H1 (cell line): ENCODE measurements around the gene PDE4DIP. TPM values are rescaled to one million over a fixed set of nuclear protein-coding genes. Genes with fewer than 3 reads are reported as not detected.
A peak's percentile ranks its signal among the peaks of the same experiment; 100 is the strongest.
"Not testable (repeated sequence)": the region's sequence is repeated elsewhere in the genome, so short reads cannot be mapped to it uniquely, and the experiment has no call there.

Source experiments
- CTCF ChIA-PET: fragments of 300-600 bp; sonication (Branson Sonifier 250); formaldehyde crosslinking; loops from one replicate; lab custom pipeline; 2021; ENCODE audit not compliant: partially characterized antibody; lab: Charles Lee
- POLR2A ChIA-PET: fragments of 300-600 bp; sonication (Branson Sonifier 250); formaldehyde crosslinking; loops from one replicate; lab custom pipeline; 2021; ENCODE audit warnings: inconsistent platforms; ENCODE audit not compliant: partially characterized antibody; lab: Charles Lee
- DNase-seq, 2 experiments: peaks; one replicate each; pipeline versions ENCODE4 v3.0.0 to v3.0.0-alpha.2; 2010 to 2022; ENCODE audit warnings: low spot score in 2 of 2, low read depth in 1 of 2, mixed read lengths in 1 of 2
- FAIRE-seq: peaks from 2 replicates; lab custom pipeline; 2011; peaks lifted over from hg19 to GRCh38; lab: Jason Lieb, UNC
- H2AFZ ChIP-seq: 2 replicates; pipeline ENCODE4 v1.8.1; 2012; ENCODE audit warnings: low read length, inconsistent platforms
- H2AK5ac ChIP-seq: 2 replicates; pipeline ENCODE4 v1.6.1; 2013; ENCODE audit warnings: low read depth, low read length
- H2BK120ac ChIP-seq: replicated peaks from 2 replicates; pipeline ENCODE3; 2013; ENCODE audit warnings: low read depth, low read length, inconsistent platforms
- H2BK12ac ChIP-seq: 2 replicates; pipeline ENCODE4 v1.6.1; 2013; ENCODE audit warnings: low read depth, low read length
- H2BK15ac ChIP-seq: 2 replicates; pipeline ENCODE4 v1.6.1; 2013; ENCODE audit warnings: low read length
- H2BK20ac ChIP-seq: 2 replicates; pipeline ENCODE4 v1.6.1; 2013; ENCODE audit warnings: low read length
- H2BK5ac ChIP-seq: 2 replicates; pipeline ENCODE4 v1.6.1; 2013; ENCODE audit warnings: low read depth, low read length
- H3K14ac ChIP-seq: 2 replicates; pipeline ENCODE4 v1.6.1; 2013; ENCODE audit warnings: inconsistent platforms; ENCODE audit not compliant: insufficient read length
- H3K18ac ChIP-seq: 2 replicates; pipeline ENCODE4 v1.6.1; 2013; ENCODE audit warnings: low read length; ENCODE audit errors: extremely low read depth
- H3K23ac ChIP-seq: 2 replicates; pipeline ENCODE4 v1.6.1; 2013; ENCODE audit warnings: inconsistent platforms; ENCODE audit not compliant: insufficient read length
- H3K23me2 ChIP-seq: 2 replicates; pipeline ENCODE4 v1.6.1; 2013; ENCODE audit warnings: low read depth, low read length
- H3K27ac ChIP-seq: 2 replicates; pipeline ENCODE4 v1.6.1; 2011; ENCODE audit warnings: low read depth, low read length, inconsistent platforms
- H3K27me3 ChIP-seq, 4 experiments: replicated peaks in 1 of 4; 1 replicate in 1 of 4; 2 replicates in 3 of 4; pipeline versions ENCODE4 v1.6.1 to v1.8.1; 2011 to 2013; ENCODE audit warnings: low read length in 3 of 4, mild to moderate bottlenecking in 3 of 4, inconsistent platforms in 2 of 4, mixed read lengths in 2 of 4, moderate library complexity in 1 of 4; ENCODE audit not compliant: control insufficient read depth in 3 of 4, insufficient read depth in 3 of 4; ENCODE audit errors: extremely low read depth in 1 of 4
- H3K36me3 ChIP-seq, 4 experiments: 2 replicates each; pipeline versions ENCODE4 v1.6.1 to v1.8.1; 2011 to 2013; ENCODE audit warnings: mild to moderate bottlenecking in 4 of 4, low read length in 3 of 4, moderate library complexity in 2 of 4, control low read depth in 1 of 4, inconsistent platforms in 1 of 4; ENCODE audit not compliant: insufficient read depth in 4 of 4, control insufficient read depth in 2 of 4
- H3K4ac ChIP-seq: replicated peaks from 2 replicates; pipeline ENCODE3; 2013; ENCODE audit warnings: low read length, low read depth, mixed read lengths, inconsistent platforms; ENCODE audit not compliant: insufficient read length
- H3K4me1 ChIP-seq, 4 experiments: replicated peaks in 1 of 4; 1 replicate in 1 of 4; 2 replicates in 3 of 4; pipeline versions ENCODE4 v1.6.1 to v1.8.1; 2011 to 2013; ENCODE audit warnings: low read length in 3 of 4, inconsistent platforms in 2 of 4, mixed read lengths in 1 of 4; ENCODE audit not compliant: insufficient read depth in 4 of 4, control insufficient read depth in 3 of 4
- H3K4me2 ChIP-seq, 2 experiments: 2 replicates each; pipeline versions ENCODE4 v1.6.1 to v1.8.1; 2011 to 2013; ENCODE audit warnings: low read depth in 2 of 2, low read length in 2 of 2, control low read depth in 1 of 2, inconsistent platforms in 1 of 2, mild to moderate bottlenecking in 1 of 2; ENCODE audit not compliant: insufficient read depth in 1 of 2
- H3K4me3 ChIP-seq, 4 experiments: fragments of 200-600, 300-600 bp in 1 of 4; sonication (generic), shearing (Covaris generic), sonication (Bioruptor Twin) in 1 of 4; 2 replicates each; pipeline versions ENCODE4 v1.5.1 to v1.8.1; 2011 to 2016; ENCODE audit warnings: low read length in 4 of 4, low read depth in 3 of 4, control low read depth in 2 of 4, inconsistent platforms in 2 of 4, mild to moderate bottlenecking in 2 of 4, mixed read lengths in 1 of 4, moderate library complexity in 1 of 4; ENCODE audit not compliant: insufficient read depth in 2 of 4; ENCODE audit errors: extremely low read depth in 1 of 4
- H3K56ac ChIP-seq: replicated peaks from 2 replicates; pipeline ENCODE3; 2013; ENCODE audit warnings: low read depth, mild to moderate bottlenecking, mixed read lengths, low read length, inconsistent platforms; ENCODE audit not compliant: insufficient read length
- H3K79me1 ChIP-seq: 2 replicates; pipeline ENCODE4 v1.6.1; 2013; ENCODE audit warnings: low read depth, low read length, control low read depth
- H3K79me2 ChIP-seq, 2 experiments: 2 replicates each; pipeline versions ENCODE4 v1.6.1 to v1.8.1; 2012 to 2013; ENCODE audit warnings: low read length in 2 of 2, mild to moderate bottlenecking in 2 of 2, inconsistent platforms in 1 of 2; ENCODE audit not compliant: insufficient read depth in 2 of 2, control insufficient read depth in 1 of 2
- H3K9ac ChIP-seq, 4 experiments: replicated peaks in 1 of 4; 1 replicate in 1 of 4; 2 replicates in 3 of 4; pipeline versions ENCODE4 v1.6.1 to v1.8.1; 2011 to 2013; ENCODE audit warnings: low read depth in 3 of 4, low read length in 3 of 4, control low read depth in 2 of 4, mild to moderate bottlenecking in 2 of 4, moderate library complexity in 2 of 4, inconsistent platforms in 1 of 4; ENCODE audit errors: extremely low read depth in 1 of 4
- H3K9me3 ChIP-seq, 2 experiments: 2 replicates each; pipeline versions ENCODE4 v1.6.1 to v1.8.1; 2012 to 2013; ENCODE audit warnings: mild to moderate bottlenecking in 2 of 2, moderate library complexity in 2 of 2, control low read depth in 1 of 2, inconsistent platforms in 1 of 2, low read depth in 1 of 2, low read length in 1 of 2, mixed read lengths in 1 of 2; ENCODE audit not compliant: insufficient read depth in 2 of 2
- H4K20me1 ChIP-seq, 2 experiments: replicated peaks in 1 of 2; 2 replicates each; pipeline versions ENCODE3 to v1.8.1; 2011 to 2013; ENCODE audit warnings: inconsistent platforms in 2 of 2, low read length in 2 of 2, mild to moderate bottlenecking in 1 of 2; ENCODE audit not compliant: insufficient read depth in 2 of 2, control insufficient read depth in 1 of 2
- H4K5ac ChIP-seq: 2 replicates; pipeline ENCODE4 v1.6.1; 2013; ENCODE audit warnings: low read length, low read depth, mixed read lengths, inconsistent platforms; ENCODE audit not compliant: insufficient read length
- H4K8ac ChIP-seq: 2 replicates; pipeline ENCODE4 v1.8.0; 2013; ENCODE audit warnings: mild to moderate bottlenecking, moderate library complexity, low read length, inconsistent platforms; ENCODE audit not compliant: insufficient read depth; ENCODE audit errors: extremely low read depth
- H4K91ac ChIP-seq: replicated peaks from 2 replicates; pipeline ENCODE3; 2013; ENCODE audit warnings: low read length, mixed read lengths, inconsistent platforms; ENCODE audit not compliant: insufficient read length
- NRF1 ChIP-seq: IDR thresholded peaks from 2 replicates; pipeline ENCODE4 v1.6.1; 2011; ENCODE audit warnings: mild to moderate bottlenecking, low read depth, low read length, improper control_type of control experiment
- SIN3A ChIP-seq, 2 experiments: IDR thresholded peaks in 1 of 2; conservative IDR thresholded peaks in 1 of 2; 2 replicates each; pipeline ENCODE4 v1.6.1; 2011 to 2012; ENCODE audit warnings: low read length in 2 of 2, improper control_type of control experiment in 1 of 2, low read depth in 1 of 2, mild to moderate bottlenecking in 1 of 2
- YY1 ChIP-seq: IDR thresholded peaks from 2 replicates; pipeline ENCODE4 v1.6.1; 2011; ENCODE audit warnings: low read depth, mild to moderate bottlenecking, low read length
- WGBS, 2 experiments: shearing (Covaris generic) in 1 of 2; methylation state at CpG; one replicate each; pipeline versions ENCODE4 v1.1.6 to v1.1.7; 2013 to 2015; ENCODE audit warnings: low lambda C conversion rate in 2 of 2, mixed read lengths in 2 of 2, inconsistent platforms in 1 of 2, low coverage in 1 of 2, missing lambda C conversion rate in 1 of 2; ENCODE audit not compliant: insufficient replicate concordance in 2 of 2, insufficient coverage in 1 of 2, insufficient read length in 1 of 2; ENCODE audit errors: extremely low coverage in 1 of 2, missing lambda C conversion rate in 1 of 2; 5-methylcytosine and 5-hydroxymethylcytosine counted together
- polyA plus RNA-seq, 7 experiments: library from polyadenylated mRNA; depleted of rRNA in 3 of 7; stranded (reverse) in 5 of 7; unstranded in 2 of 7; fragments of >200 nt in 5 of 7; fragments of 200-250 nt in 2 of 7; gene quantifications; 1 replicate in 5 of 7; 2 replicates in 1 of 7; 4 replicates in 1 of 7; pipeline versions ENCODE4 v1.2.1 to v1.2.3, GENCODE V29; 2011 to 2013; ENCODE audit warnings: missing spikeins in 2 of 7, mixed read lengths in 2 of 7
- total RNA-seq: library from RNA; stranded (reverse); fragmentation: NEBNext Ultra II Directional; extraction: Animal tissue kit (Norgen Biotek cat#: 25700); gene quantifications from 2 replicates; pipeline ENCODE4 v1.2.1, GENCODE V29; 2021

PDE4DIP gene
- total and polyA plus RNA-seq, 2 of the 8 experiments (the other 6 are each of a cell fraction or from before 2014, with no cell fraction given): 8.4 to 40.5 TPM

GRCh38 chr1:148952253-148952937 is 108.2 kb downstream of the PDE4DIP start:
- FAIRE-seq, H3K36me3 ChIP-seq, H4K91ac ChIP-seq, H3K23ac ChIP-seq, H2AK5ac ChIP-seq, H3K9me3 ChIP-seq, CTCF ChIA-PET, H3K79me1 ChIP-seq, H2BK120ac ChIP-seq, H4K5ac ChIP-seq, H2AFZ ChIP-seq, H2BK15ac ChIP-seq, POLR2A ChIA-PET, H3K4ac ChIP-seq, H3K14ac ChIP-seq, H3K27me3 ChIP-seq, H3K79me2 ChIP-seq, H3K23me2 ChIP-seq, H3K56ac ChIP-seq, H3K18ac ChIP-seq, H4K20me1 ChIP-seq, H2BK20ac ChIP-seq, H4K8ac ChIP-seq, H3K4me1 ChIP-seq, H2BK5ac ChIP-seq, H2BK12ac ChIP-seq: not testable (repeated sequence)
- Histone ChIP-seq H3K27ac (peak overlapping the region; percentile 83; the same call in 1 of the 2 replicates), H3K9ac (peak overlapping the region in 1 of 4 experiments; percentile 69; a peak in 1 of 7 replicates), H3K4me2 (peak overlapping the region; percentile 80 to 89), H3K4me3 (peak overlapping the region; percentile 62 to 67 (median 66))
- TF ChIP-seq YY1 (0 out of 2 replicates have a peak, but pooled peaks have one; percentile 32), SIN3A (conservative IDR thresholded peaks at IDR 0.05 in 1 of 2, IDR thresholded peaks at IDR 0.05 in 1 of 2; ENCODE audit: low read depth in 1 of 2, low read length in 2 of 2) (peak in 1 of 2 experiments; percentile 41; a peak in 1 of 4 replicates), NRF1 (0 out of 2 replicates have a peak, but pooled peaks have one; percentile 7)
- 1% methylated on average over 20 of the region's 66 CpGs; no CpG with 5 or more reads in 1 of the 2 experiments for WGBS, 2 experiments
- peak in 1 of 2 experiments; percentile 76 for DNase-seq
